Putamen (tissue), 1 donor: ENCODE results near the gene ABCB7.
A peak's percentile ranks its signal among the peaks of the same experiment; 100 is the strongest.
"Not testable (repeated sequence)": the region's sequence is repeated elsewhere in the genome, so short reads cannot be mapped to it uniquely, and the experiment has no call there.

Source experiments
- DNase-seq: peaks from one replicate; pipeline ENCODE4 v3.0.0-alpha.2; 2016; ENCODE audit warnings: low spot score

Gene ABCB7

DNA sequence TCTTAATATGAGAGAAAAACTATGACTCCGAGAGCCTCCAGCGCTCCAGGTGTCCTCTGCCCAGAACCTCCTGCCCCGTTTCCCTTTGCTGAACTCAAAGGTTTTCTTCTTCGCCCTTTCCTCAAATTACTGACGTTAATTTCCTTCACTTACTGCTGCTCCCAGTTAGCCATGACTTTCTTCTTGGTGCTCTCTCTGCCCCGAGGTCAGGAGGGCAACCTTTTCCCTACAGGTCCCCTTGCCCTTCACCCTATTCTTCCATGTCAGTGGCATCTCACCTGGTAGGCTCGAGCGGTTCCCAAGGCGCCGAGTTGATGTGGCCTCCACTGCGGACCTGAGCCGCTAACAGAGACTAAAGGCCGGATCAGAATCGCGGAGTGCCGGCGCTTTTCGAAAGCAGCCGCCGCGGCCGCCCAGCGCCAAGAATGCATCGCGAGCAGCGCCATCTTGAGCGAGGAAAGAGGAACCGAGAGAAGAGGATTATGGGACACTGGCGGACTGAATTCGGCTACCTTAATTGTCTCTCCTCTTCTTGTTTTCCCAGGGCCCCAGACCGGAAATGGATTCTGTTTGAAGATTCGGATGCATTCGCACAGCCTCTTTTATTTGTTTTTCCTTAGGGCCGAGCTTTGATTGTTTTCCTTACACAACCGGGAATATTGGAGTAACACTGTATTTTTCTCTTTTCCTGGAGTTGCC is at the start of gene ABCB7:
Gene ABCB7 (minus strand): TSS at position 457 of the 699 bp plus-strand sequence. CDS start 11 bp downstream, at position 446.
- DNase-seq: peak; percentile 79

DNA sequence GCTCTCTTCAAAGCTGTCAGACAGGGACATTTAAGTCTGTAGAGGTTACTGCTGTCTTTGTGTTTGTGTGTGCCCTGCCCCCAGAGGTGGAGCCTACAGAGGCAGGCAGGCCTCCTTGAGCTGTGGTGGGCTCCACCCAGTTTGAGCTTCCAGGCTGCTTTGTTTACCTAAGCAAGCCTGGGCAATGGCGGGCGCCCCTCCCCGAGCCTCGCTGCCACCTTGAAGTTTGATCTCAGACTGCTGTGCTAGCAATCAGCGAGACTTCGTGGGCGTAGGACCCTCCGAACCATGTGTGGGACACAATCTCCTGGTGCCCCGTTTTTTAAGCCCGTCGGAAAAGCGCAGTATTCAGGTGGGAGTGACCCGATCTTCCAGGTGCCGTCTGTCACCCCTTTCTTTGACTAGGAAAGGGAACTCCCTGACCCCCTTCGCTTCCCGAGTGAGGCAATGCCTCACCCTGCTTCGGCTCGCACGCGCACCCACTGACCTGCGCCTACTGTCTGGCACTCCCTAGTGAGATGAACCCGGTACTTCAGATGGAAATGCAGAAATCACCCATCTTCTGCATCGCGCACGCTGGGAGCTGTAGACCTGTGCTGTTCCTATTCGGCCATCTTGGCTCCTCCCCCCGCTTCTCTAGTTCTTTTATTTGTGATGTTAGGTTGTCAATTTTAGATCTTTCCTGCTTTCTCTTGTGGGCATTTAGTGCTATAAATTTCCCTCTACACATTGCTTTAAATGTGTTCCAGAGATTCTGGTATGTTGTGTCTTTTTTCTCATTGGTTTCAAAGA is 32.5 kb upstream of the ABCB7 start:
- not testable (repeated sequence) for DNase-seq

DNA sequence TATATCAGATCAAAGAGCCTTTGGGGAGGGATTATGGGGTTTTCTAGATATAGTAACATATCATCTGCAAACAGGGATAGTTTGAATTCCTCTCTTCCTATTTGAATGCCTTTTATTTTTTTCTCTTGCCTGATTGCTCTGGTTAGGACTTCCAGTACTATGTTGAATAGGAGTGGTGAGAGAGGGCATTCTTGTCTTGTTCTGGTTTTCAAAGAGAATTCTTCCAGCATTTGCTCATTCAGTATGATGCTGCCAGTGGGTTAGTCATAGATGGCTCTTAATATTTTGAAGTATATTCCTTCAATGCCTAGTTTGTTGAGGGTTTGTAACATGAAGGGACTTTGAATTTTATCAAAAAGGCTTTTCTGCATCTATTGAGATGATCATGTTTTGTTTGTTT is 25.6 kb upstream of the ABCB7 start:
- DNase-seq: no peak

DNA sequence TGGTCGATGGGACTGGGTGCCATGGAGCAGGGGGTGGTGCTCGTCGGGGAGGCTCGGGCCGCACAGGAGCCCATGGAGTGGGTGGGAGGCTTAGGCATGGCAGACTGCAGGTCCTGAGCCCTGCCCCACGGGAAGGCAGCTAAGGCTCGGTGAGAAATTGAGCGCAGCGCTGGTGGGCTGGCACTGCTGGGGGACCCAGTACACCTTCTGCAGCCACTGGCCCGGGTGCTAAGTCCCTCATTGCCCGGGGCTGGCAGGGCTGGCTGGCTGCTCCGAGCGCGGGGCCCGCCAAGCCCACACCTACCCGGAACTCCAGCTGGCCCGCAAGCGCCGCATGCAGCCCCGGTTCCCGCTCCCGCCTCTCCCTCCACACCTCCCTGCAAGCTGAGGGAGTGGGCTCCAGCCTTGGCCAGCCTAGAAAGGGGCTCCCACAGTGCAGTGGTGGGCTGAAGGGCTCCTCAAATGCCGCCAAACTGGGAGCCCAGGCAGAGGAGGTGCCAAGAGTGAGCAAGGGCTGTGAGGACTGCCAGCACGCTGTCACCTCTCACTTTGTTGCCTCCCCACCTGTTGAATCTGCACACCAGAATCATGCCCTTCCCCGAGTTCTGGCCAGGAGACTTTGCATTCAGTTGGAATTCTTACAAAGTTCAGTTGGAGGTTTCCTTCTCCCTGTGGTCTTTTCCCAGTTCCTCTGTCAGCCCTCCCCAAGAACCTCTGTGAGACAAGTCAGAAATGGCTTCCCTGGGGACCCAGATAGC is 23.6 kb upstream of the ABCB7 start:
- not testable (repeated sequence) for DNase-seq

DNA sequence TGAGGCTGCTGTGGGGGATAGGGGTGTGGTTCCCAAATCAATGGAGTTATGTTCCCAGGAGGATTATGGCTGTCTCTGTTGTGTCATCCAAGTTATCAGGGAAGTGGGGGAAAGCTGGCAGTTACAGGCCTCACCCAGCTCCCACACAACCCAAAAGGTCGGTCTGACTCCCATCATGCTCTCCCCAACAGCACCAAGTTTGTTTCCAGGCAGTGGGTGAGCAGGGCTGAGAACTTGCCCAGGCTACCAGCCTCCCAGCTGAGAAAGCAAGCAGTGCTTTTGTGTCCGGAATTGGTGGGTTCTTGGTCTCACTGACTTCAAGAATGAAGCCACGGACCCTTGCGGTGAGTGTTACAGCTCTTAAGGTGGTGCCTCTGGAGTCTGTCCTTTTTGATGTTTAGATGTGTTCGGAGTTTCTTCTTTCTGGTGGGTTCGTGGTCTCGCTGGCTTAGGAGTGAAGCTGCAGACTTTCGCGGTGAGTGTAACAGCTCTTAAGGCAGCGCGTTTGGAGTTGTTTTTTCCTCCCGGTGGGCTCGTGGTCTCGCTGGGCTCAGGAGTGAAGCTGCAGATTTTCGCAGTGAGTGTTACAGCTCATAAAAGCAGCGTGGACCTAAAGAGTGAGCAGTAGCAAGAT is 16.3 kb upstream of the ABCB7 start:
- DNase-seq: not testable (repeated sequence)

DNA sequence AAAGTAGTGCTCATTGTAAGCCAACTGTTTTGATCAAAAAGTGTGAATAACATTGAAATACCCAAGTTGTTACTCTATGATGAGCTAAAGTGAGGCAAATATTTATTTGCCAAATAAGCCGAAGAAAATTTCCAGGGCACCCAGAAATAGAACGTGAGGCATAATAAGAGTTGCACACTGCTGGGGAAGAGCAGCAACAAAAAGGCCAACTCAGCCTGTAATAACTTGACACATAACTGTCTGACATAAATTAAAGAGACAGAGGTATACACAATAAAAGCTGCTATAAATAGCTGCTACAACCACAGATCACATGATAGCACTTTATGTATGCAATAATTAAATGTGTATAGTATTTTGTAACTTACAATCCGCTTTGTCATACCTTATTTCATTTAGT is 2.0 kb upstream of the ABCB7 start:
- DNase-seq: no peak

DNA sequence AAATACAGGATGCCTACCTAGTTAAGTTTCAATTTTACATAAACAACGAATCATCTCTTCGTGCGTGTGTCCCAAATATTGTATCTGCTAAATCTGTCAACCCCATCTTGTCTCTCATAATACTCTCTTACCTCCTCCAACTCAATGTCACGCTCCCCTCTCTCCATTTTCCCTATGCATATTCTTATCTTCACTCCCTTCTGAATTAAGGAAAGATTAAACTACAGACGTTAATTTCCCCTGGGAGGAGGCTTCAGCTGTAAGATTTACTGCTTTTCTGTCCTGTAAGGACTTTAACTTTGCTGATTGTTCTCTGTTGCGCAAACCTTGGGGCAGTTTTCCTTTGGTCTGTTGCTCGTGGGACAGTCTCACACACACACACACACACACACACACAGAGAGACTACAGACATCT is 455 bp upstream of the ABCB7 start:
- no peak for DNase-seq

DNA sequence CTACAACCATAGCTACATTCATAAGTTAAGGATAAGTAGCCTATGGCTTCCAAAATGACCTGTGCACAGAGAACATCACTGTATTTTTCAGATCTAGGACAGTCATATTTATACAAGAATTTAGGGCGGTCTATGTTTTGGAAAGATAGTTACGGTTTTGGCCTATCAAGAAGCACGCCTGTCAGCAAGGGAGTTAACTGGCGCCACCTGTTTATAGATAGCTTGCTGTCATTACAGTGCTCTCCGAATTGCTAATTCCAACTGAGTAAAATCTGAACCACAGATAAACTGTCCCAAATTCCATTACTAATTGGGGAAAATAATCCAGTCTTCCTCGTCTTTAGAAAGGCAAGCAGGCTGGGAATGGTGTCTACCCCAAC is 646 bp downstream of the ABCB7 start:
- DNase-seq: no peak

DNA sequence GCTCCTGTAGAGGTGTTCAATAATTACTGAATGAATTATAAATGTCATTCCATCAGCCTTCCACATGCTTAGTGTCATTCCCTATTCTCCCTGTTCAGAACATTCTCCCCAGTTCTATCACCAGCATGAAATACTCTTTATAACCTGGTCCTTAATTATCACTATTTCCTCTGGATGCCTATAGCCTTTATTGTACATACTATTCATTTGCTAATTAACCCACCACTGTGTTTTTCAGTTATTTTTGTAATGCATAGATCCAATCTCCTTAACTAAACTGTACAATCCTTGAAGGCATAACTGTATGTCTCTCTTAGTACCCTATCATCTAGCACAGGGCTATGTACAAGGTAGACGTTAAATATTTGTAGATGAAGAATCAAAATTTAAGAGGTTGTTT is 1.2 kb downstream of the ABCB7 start:
- no peak for DNase-seq

DNA sequence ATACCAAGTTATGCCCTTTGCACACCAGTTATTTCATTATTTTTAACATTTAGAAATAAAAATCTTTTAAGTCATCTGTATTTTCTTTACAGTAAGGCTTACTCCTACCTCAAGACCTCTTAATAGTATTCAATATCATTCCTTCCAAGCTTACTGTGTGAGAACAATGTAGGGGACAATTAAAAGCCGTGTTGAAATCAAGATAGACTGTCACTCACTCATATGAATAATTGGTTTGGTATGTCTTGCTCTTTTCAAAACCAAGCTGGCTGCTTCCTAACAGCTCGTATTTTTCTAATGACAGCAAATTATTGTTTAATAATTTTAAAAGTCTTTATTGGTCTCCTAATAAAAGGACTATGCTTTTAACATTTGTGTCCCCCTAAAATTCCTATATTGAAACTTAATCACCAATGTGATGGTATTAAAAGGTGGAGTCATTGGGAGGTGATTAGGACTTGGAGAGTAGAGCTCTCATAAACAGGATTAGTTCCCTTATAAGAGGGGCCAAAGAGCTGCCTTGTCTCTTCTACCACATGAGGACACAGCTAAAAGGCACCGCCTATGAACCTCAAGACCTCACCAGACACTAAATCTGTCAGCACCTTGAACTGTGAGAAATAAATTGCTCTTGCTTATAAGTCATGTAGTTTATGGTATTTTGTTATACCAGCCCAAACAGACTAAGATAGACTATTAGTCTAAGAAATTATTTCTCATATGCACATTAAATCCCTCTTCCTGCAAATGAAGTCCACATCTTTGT is 4.1 kb downstream of the ABCB7 start:
- no peak for DNase-seq

DNA sequence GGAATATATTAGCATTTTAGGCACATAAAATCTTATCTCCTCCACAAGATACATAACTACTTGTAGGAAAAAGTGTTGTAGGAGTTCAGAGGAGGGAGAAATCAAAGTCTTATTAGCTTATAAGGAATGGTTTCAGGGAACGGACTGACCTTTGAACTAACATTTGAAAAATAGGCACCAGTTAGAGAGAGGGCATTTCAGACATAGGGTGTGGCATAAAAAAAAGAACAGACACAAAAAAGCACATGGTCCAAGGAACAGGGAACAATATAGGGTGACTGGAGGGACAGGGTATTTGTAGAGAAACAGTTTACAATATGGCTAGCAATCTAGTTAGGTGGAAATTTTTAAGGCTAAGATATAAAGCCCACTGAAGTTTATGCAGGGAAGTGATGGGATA is 6.4 kb downstream of the ABCB7 start:
- no peak for DNase-seq

DNA sequence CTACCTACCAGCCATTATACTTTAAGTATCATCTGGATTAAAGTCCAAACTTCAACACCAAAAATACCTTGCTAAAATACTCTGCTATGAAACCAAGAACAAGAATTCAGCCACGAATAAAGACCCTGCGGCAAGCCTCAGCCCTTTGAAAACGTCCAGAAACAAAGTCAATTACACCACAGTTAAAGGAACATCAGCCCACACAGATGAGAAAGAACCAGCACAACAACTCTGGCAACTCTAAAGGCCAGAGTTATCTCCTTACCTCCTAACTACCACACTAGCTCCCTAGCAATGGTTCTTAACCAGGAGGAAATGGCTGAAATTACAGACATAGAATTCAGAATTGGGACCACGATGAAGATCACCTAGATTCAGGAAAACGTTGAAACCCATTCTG is 23.4 kb downstream of the ABCB7 start:
- DNase-seq: no peak

DNA sequence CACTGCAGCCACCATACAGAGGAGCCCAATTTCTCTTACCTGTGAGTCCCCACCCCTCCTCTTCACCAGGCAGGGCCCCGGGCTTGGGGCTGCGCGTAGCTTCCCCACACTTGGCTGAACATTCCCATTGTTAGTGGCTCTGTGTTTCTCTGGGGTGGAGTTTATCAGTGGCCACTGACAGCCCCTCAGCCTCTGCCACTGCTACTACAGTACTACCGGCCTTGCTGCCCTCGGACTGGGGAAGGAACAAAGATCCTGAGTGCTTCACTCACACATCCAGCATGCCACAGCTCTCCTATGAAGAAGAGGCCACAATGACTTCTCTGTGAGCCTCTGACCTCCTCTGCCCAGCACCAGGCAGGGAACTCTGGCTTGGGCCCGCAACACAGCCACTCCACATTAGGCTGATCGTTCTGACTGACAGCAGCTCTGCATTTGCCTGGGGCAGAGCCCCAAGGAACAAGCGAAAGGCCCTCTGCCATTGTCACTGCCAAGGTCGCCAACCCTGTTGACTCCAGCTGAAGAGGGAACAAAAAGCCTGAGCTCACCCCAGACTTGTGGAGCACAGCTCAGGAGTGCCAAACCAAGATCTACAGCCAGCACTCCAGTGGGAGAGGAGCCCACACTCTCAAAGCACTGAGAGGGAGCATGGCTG is 24.0 kb downstream of the ABCB7 start:
- peak; percentile 6 for DNase-seq

DNA sequence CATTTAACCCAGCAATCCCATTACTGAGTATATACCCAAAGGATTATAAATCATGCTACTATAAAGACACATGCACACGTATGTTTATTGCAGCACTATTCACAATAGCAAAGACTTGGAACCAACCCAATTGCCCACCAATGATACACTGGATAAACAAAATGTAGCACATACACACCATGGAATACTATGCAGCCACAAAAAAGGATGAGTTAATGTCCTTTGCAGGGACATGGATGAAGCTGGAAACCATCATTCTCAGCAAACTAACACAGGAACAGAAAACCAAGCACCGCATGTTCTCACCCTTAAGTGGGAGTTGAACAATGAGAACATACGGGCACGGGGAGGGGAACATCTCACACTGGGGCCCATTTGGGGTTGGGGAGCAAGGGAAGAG is 27.0 kb downstream of the ABCB7 start:
- DNase-seq: not testable (repeated sequence)

DNA sequence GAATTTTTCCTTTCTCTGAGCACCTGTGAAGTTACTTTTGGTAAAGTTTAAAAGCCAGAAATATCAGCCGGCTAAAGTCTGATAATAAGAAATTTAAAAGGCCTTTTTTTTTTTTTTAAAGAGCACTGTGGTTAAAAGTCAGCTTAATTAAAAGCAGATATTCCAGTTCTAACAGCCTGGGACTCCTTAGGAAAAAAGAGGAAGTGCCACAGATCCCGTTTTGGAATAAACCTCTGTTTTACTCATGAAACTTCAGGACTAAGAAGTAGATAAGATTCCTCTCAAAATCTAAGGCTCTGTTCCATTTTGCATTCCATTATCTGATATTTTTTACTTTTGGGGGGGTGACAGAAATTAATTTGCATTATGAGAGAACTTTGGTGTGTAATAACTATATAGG is 37.8 kb downstream of the ABCB7 start:
- DNase-seq: no peak

DNA sequence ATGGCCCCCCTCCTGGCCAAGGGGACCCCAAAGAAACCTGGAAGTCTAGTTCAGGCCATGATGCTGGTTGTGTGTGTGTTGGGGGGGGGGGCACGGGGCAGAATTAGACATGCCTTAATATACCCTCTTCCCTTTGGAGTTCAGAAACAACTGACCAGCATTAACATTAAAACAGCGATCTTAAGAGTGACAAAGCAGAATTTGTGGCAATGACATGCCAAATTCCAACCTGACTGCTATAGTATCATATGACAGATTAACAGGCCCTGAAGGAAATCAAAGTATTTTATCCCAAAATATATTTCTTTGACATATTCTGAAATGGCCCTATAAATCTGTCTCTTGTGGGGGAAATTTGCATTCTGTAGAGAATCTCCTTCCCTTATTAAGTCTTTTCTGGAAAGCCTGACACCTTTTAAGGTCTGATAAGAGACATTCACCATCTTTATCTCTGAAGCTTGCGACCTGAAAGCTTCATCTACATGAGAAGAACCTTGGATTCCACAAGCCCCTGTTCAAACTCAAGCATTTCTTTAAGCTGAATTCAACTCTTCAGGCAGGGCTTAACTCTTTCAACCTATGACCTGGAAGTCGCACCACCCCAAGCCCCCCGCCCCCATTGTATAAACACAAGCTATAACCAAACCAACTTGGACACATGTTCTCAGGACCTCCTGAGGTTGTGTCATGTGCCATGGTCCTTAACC is 40.2 kb downstream of the ABCB7 start:
- no peak for DNase-seq

DNA sequence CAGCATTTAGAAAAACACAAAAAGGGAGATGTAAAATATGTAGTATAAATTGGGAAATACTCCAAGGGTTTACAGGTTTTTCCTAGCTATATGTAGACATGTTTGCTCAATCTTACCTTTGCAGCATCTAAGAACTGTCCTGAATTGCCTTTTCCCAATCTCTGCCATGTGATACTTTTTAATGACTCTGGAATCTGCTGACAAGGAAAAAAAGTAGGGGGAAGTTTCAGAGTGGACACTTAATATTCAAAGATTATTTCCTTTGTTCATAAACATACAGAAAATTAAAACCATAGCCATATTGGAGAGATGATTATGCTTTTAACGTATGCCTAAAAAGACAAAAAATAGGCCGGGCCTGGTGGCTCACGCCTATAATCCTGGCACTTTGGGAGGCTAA is 41.4 kb downstream of the ABCB7 start:
- no peak for DNase-seq

DNA sequence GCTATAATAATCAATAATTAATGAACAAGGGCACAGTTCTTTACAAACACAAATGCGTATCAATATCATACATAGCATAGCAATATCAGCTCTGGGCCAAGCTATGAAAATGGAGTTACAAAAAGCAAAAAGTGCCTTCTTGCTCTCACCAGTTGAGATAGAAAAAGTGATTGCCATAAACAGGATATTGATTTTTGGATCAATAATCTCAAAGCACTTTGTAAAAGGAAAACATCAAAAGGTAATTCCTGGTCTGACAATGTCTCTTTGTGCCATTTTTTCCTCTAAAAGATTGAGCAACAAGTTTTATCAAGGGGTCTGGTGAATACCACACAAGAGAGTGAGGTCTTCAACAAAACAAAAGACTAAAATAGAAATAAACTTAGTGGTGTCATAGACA is 42.4 kb downstream of the ABCB7 start:
- no peak for DNase-seq

DNA sequence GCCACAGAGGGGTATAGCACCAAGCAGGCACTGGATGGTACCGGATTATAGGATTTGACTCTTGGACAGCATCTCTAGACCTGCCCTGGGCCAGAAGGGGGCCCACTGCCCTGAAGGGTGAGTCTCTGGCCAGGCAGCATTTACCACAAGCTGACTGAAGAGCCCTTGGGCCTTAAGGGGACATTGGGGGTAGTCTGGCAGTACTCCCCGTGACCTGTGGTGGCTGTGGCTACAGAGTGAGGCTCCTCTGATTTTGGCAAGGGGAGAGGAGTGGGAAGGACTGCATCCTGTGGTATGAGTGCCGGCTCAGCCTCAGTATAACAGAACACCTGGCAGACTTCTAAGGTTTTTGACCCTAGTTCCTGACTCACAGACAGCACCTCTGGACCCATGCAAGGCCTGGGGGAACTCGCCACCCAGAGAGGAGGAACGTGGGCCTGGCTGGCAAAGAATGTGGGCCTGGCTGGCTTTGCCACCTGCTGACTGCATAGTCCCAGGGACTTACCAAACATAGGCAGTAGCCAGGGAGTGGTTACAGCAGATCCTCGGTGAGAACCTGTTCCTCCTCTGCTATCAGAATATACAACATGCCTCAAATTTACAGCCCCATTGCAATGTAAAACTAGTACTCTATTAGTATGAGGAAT is 48.1 kb downstream of the ABCB7 start:
- DNase-seq: no peak

DNA sequence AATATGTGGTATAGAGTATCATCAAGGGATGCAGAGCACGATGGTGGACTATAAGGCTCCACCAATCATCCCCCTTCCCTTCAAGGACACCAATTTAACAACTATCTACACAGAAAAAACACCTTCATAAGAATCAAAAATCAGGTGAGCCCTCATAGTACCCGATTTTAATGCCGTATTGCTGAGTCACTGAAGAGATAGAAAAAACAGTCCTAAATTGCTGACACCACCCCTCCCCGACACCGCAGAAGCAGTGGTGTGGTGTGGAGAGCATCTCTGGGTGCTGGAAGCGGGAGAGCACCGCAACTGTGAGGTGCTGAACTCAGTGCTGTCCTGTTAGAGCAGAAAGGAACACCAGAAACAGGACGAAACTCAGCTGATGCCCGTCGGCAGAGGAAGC is 49.3 kb downstream of the ABCB7 start:
- no peak for DNase-seq
